Measurements from ENCODE around the gene MCF2L2.
A peak's percentile ranks its signal among the peaks of the same experiment; 100 is the strongest.

Gene MCF2L2

DNA sequence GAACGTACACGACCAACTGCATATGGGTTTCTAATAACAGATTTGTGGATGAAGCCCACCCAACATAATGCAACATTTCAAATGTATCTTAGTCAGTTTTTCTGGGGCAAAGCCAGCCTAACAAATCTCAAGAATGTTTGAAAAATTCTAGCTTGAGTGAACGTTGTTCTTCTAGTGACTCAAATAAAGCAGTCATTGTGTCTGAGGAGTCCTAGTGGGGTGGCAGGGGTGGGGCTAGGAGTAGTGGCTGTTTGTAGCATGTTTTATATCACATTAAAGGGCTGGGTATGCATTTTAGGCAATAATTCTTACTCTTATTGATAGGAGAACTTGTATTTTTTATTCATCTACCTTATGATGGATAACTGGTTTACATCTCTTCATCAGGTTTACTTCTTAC is 169.3 kb downstream of the MCF2L2 start:
- no peak overlapping the region for H3K27ac ChIP-seq
- TF ChIP-seq ZFX (IDR thresholded peaks at IDR 0.05; ENCODE audit: borderline replicate concordance), result no peak

DNA sequence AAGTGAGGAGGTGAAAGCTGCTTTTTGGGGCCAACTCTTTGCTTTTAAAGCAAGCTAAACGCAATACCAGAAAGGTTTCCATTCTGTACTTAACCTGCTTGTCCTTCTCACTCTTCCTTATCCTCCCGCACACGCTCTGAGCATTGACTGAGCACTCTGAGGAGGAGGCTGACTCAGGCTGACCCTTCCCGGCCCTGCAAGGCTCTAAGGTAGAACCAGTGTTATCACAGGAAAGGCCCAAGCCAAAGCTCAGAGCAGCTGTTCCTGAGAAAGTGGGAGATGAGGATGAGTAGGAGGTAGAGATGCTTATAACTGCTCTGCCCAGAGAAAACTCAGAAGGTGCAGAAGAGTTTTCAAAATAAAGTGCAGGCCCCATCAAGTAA is 173.1 kb downstream of the MCF2L2 start:
- H3K27ac ChIP-seq, result no peak overlapping the region

DNA sequence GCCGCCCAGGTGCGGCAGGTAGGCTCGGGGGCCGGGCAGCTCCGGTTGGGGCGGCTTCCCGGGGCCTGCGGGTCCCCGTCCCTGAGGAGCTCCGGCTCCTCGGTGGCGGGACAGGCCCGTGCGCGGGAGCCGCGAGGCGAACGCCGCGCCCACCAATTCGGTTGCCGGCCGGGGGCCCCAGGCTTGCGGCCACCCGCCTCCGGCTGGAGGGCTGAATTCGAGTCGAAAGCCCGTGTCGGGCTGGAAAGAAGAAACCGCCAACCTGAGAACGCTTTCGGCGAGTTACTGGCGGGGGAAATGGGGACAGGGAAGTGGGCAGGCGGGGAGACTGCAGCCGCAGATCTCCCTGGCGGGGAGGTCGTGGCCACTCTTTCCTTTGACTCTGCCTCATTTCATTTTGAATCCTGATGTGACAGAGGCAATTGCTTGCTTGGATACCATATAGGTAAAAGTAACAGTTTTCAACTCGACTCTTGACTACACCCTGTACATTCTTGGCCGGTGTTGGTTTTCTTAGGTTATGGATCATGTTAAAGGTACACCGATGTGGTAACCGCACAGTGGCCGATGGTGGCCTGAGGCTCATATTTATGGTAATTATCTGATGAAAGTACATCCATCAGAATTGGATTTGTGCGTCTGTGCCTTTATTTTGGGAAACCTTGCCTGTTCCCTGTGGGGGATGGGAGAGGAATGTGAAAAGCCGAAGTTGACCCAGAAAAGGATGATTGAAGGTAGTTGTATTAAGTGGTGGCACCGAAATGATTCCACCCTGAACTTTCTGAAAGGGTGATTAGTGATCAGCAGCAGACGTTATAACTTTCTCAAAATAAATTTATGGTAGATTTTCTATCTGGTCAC is 173.7 kb downstream of the MCF2L2 start:
- H3K27ac ChIP-seq, result no peak overlapping the region
- TF ChIP-seq, protein P1, sequence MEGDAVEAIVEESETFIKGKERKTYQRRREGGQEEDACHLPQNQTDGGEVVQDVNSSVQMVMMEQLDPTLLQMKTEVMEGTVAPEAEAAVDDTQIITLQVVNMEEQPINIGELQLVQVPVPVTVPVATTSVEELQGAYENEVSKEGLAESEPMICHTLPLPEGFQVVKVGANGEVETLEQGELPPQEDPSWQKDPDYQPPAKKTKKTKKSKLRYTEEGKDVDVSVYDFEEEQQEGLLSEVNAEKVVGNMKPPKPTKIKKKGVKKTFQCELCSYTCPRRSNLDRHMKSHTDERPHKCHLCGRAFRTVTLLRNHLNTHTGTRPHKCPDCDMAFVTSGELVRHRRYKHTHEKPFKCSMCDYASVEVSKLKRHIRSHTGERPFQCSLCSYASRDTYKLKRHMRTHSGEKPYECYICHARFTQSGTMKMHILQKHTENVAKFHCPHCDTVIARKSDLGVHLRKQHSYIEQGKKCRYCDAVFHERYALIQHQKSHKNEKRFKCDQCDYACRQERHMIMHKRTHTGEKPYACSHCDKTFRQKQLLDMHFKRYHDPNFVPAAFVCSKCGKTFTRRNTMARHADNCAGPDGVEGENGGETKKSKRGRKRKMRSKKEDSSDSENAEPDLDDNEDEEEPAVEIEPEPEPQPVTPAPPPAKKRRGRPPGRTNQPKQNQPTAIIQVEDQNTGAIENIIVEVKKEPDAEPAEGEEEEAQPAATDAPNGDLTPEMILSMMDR (IDR thresholded peaks at IDR 0.05), result no peak
- no peak for TF ChIP-seq ZFX (IDR thresholded peaks at IDR 0.05; ENCODE audit: borderline replicate concordance)

More for the DNA sequence above, 173.1 kb downstream of the MCF2L2 start:
- no peak for TF ChIP-seq ZFX (IDR thresholded peaks at IDR 0.05; ENCODE audit: borderline replicate concordance)
- TF ChIP-seq, protein P1 (IDR thresholded peaks at IDR 0.05), result no peak

DNA sequence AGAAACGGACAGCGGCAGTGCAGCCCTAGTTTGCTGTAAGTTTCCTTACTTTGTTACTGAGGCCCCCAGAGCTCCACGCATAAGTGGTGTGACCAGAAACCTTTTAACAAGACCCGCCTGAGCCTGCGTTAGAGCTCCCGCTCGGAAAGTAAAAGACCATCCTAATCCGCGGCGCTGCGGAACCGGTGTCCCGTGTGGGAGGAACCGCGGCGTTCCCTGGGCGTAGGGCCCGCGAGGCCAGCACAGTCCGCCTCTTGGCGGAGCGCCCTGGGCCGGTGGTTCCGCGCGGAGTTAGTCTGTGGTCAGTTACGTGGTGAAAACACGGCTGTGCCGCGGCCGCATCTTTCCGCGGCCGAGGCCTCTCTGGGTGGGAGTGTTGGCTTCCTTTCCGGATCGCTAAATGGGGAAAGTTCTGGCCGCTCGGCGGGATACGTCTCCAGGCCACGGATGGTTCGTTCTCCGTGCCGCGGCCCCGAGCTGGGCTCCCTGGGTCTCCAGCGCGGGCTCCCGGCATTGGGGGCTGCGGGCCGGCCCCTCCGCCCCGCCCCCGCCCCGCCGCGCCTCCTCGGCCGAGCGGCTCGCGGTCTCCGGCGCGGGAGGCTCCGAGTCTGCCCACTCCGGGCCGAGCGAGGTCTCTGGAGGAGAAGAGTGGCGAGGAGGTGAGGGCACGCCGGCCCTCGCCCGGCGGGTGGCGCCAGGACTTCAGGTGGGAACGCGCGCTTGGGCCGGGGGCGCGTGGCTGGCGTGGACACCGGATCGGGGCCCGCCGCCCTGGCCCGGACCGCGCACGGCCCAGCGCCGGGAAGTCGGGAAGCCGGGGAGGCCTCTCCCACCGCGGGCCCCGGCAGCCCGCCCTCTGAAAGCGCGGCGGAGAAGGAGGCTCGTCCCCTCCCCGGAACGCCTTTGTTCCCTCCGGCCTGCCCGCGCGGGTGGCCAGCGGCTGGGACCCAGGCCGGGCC is 174.6 kb downstream of the MCF2L2 start:
- no peak for TF ChIP-seq ZFX (IDR thresholded peaks at IDR 0.05; ENCODE audit: borderline replicate concordance)
- TF ChIP-seq, protein P1 (IDR thresholded peaks at IDR 0.05), result peak; percentile 15; the same call in 1 of the 2 replicates
- no peak overlapping the region for H3K27ac ChIP-seq

DNA sequence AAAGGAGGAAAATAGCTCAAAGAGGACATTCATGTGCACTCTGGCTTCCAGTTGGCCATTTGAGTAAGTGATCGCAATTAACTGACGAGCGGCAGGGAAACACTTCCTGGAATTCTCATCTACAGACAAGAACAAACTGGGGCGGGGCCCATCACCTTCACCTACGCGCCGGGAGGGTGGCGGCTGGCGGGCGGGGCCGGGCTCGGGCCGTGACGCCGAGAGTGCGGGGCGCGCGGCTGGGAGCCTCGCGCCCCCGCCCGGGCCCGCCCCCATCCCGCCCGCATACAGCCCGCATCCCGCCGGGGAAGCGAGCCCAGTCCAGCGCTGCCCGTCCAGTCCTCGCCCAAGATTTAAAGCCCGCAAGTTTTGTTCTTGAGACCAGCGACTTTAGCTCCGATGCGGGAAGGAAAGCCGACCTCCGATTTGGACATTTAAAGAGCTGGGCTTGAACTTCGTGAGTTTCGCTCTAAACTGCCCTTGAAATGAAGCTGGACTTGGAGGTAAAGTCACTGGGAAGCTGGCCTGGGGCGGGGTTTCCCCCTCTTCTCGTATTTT is 175.4 kb downstream of the MCF2L2 start, which contains the start of gene B3GNT5:
TSS of gene B3GNT5 (plus strand) at position 281 of the 555 bp plus-strand sequence. CDS start 16,546 bp downstream, outside the sequence.
- H3K27ac ChIP-seq, result no peak within 1 kb of the TSS
- TF ChIP-seq, protein P1 (IDR thresholded peaks at IDR 0.05), result no peak
- no peak for TF ChIP-seq ZFX (IDR thresholded peaks at IDR 0.05; ENCODE audit: borderline replicate concordance)

DNA sequence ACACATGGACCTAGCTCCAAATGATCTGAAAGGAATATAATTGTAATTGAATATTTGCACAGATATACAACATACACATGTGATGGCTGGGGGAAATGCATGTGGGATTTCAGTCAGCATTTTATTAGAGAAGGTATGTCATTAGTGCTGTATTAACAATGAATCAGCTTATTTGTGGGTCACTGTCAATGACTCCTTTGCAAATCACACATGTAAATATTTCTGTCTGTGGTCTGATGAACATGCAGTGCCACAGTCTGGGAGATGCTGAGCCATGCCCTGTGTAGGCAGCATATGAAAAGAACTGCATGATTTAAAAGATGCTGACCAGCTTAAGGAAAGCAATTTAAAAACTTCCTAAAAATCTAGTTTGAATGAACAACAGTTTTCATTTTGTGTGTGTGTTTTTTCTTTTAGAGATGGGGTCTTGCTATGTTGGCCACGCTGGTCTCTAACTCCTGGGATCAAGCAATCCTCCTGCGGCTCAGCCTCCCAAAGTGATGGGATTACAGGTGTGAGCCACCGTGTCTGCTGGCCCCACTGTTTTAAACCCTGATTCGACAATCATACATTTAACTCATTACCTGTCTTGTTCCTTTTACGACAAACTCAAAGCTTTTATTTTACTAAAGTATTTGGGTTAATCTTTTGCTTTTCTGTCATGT is 176.2 kb downstream of the MCF2L2 start:
- no peak overlapping the region for H3K27ac ChIP-seq
- TF ChIP-seq ZFX (IDR thresholded peaks at IDR 0.05; ENCODE audit: borderline replicate concordance), result no peak
- TF ChIP-seq, protein P1 (IDR thresholded peaks at IDR 0.05), result no peak

Data from 22Rv1 (cell line).